GM21360 (cell line): Measurements from ENCODE around the gene SH3RF1.
A peak's percentile ranks its signal among the peaks of the same experiment; 100 is the strongest.
"Not testable (repeated sequence)": the region's sequence is repeated elsewhere in the genome, so short reads cannot be mapped to it uniquely, and the experiment has no call there.

Experiments used
- ATAC-seq: cut with Tn5 transposase; IDR thresholded peaks from one replicate; pipeline ENCODE4 v1.9.1; 2021; ENCODE audit warnings: mild to moderate bottlenecking, moderate library complexity; ENCODE audit not compliant: unreplicated experiment

SH3RF1 gene

DNA sequence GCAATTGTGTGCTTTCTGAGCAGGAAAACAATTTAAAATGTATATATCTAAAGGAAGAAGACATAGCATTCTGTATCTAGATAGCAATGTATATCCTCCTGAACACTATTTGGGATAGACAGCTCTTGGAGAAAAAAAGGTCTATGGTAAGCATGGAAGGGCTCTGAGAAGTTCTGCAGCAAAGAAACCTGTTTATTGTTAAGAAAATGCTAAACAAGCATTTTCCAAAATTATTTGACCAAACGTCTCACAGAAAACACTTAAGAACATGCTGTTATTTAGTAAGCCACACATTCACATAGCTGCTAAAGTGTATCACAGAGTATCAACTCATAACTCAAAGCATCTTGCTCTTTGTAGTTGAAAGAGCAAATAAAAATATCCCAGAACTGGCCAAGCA, 67.9 kb downstream of the SH3RF1 start:
- no peak for ATAC-seq

- ATAC-seq = no peak
Measured at GRCh38 chr4:169202145-169202699, 68.5 kb downstream of the SH3RF1 start.

DNA sequence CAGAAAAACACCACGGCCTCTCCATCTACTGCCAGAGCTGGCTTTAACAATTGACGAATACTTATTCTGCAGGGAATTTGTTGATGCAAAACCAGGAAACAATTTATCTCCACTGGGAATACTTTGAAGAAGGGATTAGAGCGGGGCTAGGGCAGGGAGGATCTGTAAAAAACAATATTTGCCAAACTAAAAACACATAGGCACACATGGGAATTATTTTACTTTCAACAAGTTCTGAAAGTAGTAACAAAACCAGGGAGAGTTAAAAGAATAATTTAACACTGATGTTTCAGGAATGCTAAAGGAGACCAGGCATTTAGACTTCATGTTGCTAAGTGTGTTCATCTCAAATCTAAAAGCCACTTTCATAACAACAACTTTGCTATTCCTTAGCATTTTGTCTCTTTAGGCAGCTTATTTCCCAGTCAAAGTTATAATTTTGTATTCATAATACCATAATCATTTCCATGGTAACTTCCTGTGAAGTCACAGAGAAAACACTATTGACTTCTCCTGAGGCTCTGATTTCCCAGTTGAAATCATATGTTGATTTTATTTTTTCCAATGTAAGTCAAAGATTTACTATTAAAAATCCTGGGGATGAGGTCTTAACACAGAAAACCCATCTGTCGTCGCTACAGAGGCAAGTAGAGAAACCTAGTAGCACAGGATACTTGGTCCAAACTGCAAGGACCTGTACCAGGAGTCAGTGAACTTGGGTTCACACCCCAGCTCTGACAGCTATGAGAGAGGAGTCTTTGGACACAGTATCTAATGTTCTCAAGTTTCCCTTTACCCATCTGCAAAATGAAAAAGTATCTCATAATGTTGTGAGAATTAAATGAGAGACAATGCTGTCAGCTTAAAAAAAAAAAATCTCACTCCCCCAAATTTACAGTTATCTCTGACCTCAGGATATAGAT, 69.3 kb downstream of the SH3RF1 start:
- no peak for ATAC-seq

GRCh38 chr4:169200361-169201030, 70.3 kb downstream of the SH3RF1 start:
- no peak for ATAC-seq

- ATAC-seq = no peak
Measured at GRCh38 chr4:169199184-169199583, 71.6 kb downstream of the SH3RF1 start.

- no peak for ATAC-seq
Measured at GRCh38 chr4:169198167-169198566, 72.6 kb downstream of the SH3RF1 start.

- not testable (repeated sequence) for ATAC-seq
Measured at GRCh38 chr4:169197206-169197605, 73.5 kb downstream of the SH3RF1 start.

- ATAC-seq = no peak
Measured at GRCh38 chr4:169195032-169195431, 75.7 kb downstream of the SH3RF1 start.

- ATAC-seq = not testable (repeated sequence)
Measured at GRCh38 chr4:169189968-169190367, 80.8 kb downstream of the SH3RF1 start.

DNA sequence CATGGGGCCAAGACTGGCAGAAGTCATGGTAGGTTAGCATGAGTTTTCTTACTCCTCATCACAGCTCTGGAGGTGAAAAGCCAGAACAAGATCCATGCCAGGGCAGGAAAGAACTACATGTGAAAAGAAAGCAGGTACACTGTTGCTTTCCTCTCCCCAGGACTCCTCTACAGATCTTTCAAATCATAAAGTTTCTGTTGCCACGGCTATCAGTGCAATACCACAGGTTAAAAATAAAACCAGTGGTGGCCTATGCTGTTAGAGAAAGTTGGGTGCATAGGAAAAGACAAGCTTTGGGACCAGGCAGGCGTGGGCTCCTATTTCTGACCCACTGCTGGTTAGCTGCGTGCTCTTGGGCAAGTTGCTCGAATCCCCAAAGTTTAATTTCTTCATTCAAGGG, 81.4 kb downstream of the SH3RF1 start:
- ATAC-seq = peak; percentile 71

DNA sequence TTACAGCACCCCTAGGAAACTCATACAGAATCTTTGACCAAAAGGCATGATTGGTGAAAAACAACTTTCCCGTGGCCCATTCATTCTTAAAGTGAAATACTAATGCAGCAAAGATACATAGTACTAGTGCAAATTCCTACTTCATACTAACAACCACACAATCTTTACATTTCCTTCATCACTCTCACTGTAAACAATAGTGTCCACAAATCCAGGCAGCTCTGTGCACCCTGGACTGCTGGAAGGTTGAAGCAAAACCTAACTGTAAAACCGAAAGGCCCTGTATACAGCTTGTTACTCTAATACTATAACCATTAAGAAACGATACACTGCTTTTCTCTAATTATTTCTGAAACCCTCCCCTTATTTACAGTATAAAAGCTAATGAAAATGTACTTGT, 82.6 kb downstream of the SH3RF1 start:
- ATAC-seq = no peak

DNA sequence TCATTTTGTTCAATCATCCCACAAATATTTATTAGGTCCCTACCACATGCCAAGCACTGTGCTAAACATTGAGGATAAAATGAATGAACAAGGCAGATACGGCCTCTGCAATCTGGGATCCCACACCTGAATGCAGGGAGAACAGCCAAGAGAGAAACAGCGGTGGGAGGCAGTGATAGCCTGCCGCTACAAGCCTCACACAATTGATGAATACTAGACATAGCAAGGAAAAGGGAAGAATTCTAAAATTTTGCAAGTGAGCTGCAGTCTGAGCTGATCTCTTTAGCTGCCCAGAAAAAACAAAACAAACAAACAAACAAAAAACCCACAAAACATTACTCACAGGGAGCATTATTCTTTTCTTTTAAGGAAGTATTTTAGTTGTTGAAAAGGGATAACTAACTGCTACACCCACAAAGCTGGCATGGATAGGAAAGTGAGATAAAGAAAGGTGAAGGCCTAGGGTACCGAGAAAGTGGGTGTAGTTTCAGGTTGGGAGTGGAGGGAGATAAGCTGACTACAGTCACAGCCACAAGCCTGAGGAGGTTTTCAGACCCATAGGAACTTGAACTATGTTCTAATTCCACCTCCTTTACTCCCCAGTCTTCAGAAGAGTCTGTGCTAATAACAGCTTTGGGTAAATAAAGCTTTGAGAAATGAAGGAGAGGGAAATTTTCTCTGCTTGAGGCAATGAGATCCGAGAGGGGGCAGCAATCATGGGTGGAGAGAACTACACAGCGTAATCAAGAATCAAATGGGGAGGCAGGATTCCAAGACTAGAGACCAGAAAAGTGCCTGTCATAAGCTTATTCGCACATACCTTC, 85.4 kb downstream of the SH3RF1 start:
- ATAC-seq = no peak

DNA sequence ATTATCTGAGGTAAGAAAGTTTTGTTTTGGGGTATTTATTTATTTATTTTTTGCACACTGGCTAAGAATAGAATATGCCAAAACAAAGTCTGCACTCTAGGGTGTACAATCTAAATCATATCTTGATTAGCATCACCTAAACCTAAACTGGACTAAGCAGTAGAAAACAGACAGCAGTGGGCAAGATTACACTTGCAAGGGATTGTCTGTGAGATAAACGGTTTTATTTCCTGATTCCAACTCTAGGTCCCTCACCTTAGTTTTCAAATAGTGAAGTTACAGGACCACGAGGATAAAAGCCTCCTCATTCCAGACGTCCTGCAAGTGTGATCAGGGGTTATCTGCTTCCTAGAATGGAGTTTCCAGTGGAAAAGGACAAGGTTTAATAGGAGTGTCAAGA, 86.1 kb downstream of the SH3RF1 start:
- no peak for ATAC-seq

GRCh38 chr4:169184236-169184635, 86.5 kb downstream of the SH3RF1 start:
- ATAC-seq = no peak

DNA sequence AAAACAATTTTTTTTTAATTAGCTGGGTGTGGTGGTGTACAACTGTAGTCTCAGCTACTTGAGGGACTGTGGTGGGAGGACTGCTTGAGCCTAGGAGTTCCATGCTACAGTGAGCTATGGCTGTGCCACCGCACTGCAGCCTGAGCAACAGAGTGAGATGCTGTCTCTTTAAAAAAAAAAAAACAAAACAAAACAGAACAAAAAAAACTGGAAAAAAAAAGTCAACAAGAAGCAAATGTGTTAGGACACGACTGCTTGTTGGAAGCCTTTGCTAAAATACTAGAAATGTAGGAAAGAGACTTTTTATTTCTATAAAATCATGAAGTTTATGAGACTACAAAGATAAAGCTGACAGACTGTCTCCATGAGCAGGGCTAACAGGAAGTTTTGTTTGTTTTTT, 87.2 kb downstream of the SH3RF1 start:
- ATAC-seq = no peak

- no peak for ATAC-seq
Measured at GRCh38 chr4:169179609-169180521, 90.9 kb downstream of the SH3RF1 start.

DNA sequence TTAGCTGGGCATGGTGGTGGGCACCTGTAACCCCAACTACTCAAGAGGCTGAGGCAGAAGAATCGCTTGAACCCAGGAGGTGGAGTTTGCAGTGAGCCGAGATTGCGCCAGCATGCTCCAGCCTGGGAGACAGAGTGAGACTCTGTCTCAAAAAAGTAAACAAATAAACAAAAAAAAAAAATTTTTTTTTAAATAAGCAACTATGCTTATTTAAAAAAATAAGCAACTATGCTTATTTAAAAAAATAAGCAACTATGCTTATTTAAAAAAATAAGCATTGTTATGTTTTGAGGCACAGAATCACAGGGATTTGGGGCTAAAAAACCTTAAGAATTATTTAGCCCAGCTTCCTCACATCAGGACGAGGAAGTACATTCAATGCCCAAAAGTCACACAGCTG, 92.7 kb downstream of the SH3RF1 start:
- ATAC-seq = not testable (repeated sequence)

- ATAC-seq = no peak
Measured at GRCh38 chr4:169175476-169175875, 95.3 kb downstream of the SH3RF1 start.

GRCh38 chr4:169175035-169175434, 95.7 kb downstream of the SH3RF1 start:
- ATAC-seq = no peak

DNA sequence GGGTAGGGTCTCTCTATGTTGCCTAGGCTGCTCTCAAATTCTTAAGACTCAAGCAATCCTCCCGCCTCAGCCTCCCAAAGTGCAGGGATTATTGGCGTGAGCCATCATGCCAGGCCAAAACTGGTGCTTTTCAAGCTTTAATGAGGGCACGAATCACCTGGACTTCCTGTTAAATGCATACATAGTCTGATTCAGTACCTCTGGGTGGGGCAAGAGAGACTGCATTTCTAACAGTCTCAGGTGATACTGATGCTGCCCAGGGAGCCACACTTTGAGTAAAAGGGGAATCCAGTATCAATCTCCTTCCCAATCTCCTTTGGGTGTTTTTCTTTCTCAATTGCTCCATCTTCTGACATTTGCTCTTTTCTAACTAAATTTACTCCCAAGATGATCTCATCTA, 96.5 kb downstream of the SH3RF1 start:
- ATAC-seq = no peak
